Measurements from ENCODE around the gene CYP2W1. TPM values are rescaled to one million over a fixed set of nuclear protein-coding genes. Genes with fewer than 3 reads are reported as not detected.
"Not testable (repeated sequence)": the region's sequence is repeated elsewhere in the genome, so short reads cannot be mapped to it uniquely, and the experiment has no call there.

Gene CYP2W1
- total RNA-seq, 1 donor from 2014 or later = not detected

- DNase-seq (ENCODE audit: extremely low read depth, low read depth, low spot score) = no peak
Measured at GRCh38 chr7:1024876-1025742, 42.1 kb downstream of the CYP2W1 start.

- DNase-seq (ENCODE audit: extremely low read depth, low read depth, low spot score) = no peak
Measured at GRCh38 chr7:1025743-1026581, 43.0 kb downstream of the CYP2W1 start.

DNA sequence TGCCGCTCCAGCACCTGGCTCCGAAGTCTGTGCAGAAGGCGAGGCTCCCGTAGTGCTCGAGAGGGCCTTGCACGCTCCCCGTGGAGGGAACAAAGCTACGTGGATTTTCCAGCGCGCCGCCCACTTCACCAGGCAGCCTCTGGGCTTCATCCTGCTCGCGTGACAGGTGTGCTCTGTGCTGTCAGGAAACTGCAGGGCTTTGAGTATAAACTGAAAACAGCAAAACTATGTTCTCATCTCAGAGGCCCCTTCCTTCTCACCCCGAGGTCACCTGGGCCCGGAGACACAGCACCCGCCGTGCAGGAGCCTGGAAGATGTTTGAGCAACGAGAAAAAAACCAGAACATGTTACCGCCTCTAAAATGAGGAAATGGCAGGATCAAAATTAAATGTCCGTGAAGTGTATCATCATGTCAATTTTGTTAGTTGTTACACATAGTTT lies 43.8 kb downstream of the CYP2W1 start:
- no peak for DNase-seq (ENCODE audit: extremely low read depth, low read depth, low spot score)

GRCh38 chr7:1027242-1028043 lies 44.5 kb downstream of the CYP2W1 start:
- DNase-seq (ENCODE audit: extremely low read depth, low read depth, low spot score) = no peak

GRCh38 chr7:1028044-1028770 lies 45.2 kb downstream of the CYP2W1 start:
- DNase-seq (ENCODE audit: extremely low read depth, low read depth, low spot score) = no peak

GRCh38 chr7:1028775-1029636 lies 46.0 kb downstream of the CYP2W1 start:
- DNase-seq (ENCODE audit: extremely low read depth, low read depth, low spot score) = peak; percentile 70

GRCh38 chr7:1029637-1030443 lies 46.9 kb downstream of the CYP2W1 start:
- no peak for DNase-seq (ENCODE audit: extremely low read depth, low read depth, low spot score)

GRCh38 chr7:1030444-1031070 lies 47.6 kb downstream of the CYP2W1 start:
- DNase-seq (ENCODE audit: extremely low read depth, low read depth, low spot score) = no peak

GRCh38 chr7:1031716-1032455 lies 48.9 kb downstream of the CYP2W1 start:
- DNase-seq (ENCODE audit: extremely low read depth, low read depth, low spot score) = no peak

DNA sequence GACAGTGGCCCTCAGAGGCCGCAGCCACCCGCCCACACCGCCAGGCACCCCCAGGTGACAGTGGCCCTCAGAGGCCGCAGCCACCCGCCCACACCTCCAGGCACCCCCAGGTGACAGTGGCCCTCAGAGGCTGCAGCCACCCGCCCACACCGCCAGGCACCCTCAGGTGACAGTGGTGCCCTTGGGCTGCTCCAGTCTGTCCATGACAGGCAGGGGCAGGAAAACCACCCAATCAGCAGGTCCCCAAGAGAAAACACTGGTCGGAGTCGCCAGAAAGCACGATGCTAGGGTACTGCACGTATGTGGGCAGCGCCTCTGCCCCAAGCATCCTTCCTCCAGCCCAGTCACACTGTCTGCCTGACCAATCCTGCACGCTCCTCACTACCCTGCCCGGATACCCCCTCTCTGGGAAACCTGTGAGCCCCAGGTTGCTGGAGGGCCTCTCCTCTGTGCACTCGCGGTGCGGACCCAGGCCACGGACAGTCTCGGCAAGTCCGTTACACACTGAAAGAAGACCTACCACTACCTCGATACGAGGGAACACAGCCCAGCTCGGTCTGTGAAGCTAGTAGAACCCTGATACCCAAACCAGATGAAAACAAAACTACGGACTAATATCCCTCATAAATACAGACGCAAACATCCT lies 49.7 kb downstream of the CYP2W1 start:
- DNase-seq (ENCODE audit: extremely low read depth, low read depth, low spot score) = no peak

DNA sequence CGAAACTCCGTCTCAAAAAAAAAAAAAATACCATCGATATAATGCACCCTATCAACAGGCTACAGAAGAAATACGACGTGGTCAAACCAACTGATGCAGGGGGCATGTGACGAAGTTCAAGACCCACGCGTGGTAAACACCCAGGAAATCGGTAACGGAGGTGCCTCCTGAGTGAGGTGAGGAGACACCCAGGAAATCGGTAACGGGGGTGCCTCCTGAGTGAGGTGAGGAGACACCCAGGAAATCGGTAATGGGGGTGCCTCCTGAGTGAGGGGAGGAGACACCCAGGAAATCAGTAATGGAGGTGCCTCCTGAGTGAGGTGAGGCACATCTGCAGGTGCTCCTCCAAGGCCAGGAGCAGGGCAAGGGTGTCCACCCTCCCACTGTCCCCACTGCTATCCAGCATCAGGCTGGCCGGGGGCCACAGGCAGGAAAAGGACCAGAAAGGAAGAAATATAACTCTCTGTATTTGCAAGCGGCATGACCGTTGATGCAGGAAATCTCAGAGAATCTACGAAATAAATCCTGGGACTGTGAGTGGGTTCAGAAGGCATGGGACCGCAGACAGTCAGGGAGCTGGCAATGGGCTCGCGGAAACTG lies 50.7 kb downstream of the CYP2W1 start:
- DNase-seq (ENCODE audit: extremely low read depth, low read depth, low spot score) = no peak

- not testable (repeated sequence) for DNase-seq (ENCODE audit: extremely low read depth, low read depth, low spot score)
Measured at GRCh38 chr7:1034769-1035168, 51.8 kb downstream of the CYP2W1 start.

- not testable (repeated sequence) for DNase-seq (ENCODE audit: extremely low read depth, low read depth, low spot score)
Measured at GRCh38 chr7:1036164-1036928, 53.4 kb downstream of the CYP2W1 start.

All from glomerular endothelial cell (primary cell).